HG02943 (cell line): ENCODE results near the gene MMP28.
"Not testable (repeated sequence)": the region's sequence is repeated elsewhere in the genome, so short reads cannot be mapped to it uniquely, and the experiment has no call there.

Experiments
- ATAC-seq: cut with Tn5 transposase; IDR thresholded peaks from one replicate; pipeline ENCODE4 v1.9.1; 2021; ENCODE audit warnings: mild to moderate bottlenecking, low read depth, moderate library complexity; ENCODE audit not compliant: unreplicated experiment

MMP28 gene

DNA sequence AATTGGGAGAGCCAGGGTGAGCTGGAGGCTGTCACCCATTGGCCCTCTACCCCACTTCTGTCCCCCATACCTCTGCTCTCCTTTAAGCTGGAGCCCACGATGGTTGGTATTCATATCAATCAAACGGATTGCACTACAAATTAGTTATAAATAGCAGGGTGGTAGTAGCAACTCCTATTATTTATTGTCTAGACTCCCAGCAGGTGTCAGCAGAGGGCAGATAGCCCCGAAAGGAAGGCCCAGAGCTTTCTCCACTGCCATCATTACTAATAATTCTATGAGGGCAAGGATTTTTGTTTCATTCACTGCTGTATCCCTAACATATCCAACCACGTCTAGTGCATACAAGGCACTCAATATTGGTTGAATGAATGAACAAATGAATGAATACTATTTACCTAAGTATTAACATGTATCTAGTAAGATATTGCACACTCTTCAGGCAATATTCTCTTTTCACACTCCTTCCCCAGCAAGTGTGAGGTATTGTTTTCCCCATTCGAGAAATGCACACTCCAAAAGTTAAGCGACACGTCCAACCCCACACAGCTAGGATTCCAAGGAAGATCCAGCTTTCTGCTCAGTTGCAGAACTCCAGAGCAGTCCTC is 28.4 kb downstream of the MMP28 start:
- no peak for ATAC-seq

DNA sequence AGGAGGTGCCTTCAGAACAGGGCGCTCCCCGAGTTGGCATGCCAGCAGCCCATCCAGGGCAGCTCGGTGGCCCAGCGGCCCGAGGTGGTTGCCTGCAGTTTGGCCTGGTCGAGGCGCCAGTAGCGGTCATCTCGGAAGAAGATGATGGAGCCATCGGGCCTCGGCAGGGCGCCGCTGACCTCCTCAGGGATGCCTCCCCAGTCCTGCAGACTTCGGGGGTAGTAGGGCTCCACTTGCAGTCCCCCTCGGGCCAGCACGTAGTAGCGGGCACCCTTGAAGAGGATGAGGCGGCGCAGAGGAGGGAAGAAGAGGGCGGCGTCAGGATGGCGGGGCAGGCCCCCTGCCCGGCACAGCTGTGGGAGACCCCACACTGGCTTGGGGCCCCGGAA is 29.0 kb downstream of the MMP28 start:
- ATAC-seq: no peak

- no peak for ATAC-seq
Measured at GRCh38 chr17:35765756-35766488, 29.5 kb downstream of the MMP28 start.

DNA sequence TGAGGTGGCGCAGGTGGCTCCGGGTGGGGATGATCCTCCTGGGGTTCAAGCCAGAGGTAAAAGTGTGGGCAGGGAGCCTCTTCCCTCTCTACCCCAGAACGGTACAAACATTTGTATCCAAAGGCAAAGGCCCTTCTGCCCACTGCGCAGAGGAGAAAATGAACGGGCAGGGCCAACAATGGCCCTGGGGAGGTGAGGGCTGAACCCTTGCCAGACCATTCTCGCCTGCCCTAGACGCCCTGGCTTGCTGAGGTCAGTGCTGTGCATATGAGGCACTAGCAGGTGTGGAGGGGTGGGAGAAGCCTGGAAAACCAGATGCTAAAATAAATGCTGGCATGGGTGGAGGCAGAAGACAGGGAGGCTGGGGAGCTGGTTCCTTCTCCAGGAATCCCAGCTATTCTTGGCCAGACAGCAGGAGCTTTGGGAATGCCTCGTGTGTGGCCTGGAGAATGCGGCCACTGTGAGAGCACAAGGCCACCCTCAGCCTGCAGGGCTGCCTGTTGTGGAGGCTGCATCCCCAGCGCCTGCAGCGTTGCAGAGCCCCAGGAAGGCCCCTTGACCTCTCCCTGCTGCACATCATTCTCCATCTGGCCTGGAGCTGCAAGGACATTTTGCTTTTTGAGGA is 30.2 kb downstream of the MMP28 start:
- no peak for ATAC-seq

DNA sequence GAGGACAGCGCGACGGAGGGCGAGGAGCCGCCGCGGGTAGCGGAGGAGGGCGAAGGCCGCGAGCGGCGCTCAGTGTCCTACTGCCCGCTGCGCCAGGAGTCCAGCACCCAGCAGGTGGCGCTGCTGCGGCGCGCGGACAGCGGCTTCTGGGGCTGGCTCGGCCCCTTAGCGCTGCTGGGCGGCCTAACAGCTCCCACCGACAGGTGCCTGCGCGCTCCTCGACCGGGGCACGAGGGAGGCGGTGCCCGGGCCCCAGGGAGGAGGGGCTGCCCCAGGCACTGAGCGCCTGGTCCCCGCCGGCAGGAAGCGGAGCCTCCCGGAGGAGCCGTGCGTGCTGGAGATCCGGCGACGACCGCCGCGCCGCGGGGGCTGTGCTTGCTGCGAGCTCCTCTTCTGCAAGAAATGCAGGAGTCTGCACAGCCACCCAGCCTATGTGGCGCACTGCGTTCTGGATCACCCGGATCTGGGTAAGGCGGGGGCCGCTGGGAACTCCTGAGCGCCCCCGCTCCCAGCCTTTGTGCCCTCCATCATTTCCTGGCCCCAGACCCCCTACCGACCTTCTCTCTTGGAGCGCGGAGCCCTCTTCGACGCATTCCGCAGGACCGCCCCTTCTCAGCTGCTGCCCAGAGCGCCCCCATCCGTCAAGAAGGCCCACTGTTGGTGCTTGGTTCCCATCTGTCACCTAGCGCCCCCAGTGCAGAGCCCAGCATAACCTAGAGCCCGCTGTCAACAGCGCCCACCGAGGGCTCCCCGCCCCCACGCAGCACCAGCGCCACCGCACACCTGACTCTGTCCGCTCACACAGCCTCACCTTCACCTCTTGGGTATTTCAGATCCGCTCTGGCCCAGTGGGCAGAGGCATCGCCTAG is 31.1 kb downstream of the MMP28 start:
- ATAC-seq: peak; percentile 74

DNA sequence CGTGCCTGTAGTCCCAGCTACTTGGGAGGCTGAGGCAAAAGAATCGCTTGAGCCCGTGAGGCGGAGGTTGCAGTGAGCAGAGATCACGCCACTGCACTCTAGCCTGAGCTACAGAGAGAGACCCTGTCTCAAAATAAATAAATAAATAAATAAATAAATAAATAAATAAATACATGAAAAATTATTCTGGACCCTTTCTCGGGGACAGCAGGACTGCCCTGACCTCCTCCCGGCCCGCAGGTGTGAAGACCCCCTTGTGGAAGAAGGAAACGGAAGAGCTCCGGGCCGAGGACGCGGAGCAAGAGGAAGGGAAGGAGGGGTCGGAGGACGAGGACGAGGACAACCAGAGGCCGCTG is 31.7 kb downstream of the MMP28 start:
- no peak for ATAC-seq

- no peak for ATAC-seq
Measured at GRCh38 chr17:35761601-35762000, 33.8 kb downstream of the MMP28 start.

- no peak for ATAC-seq
Measured at GRCh38 chr17:35760587-35760986, 34.9 kb downstream of the MMP28 start, which contains the start of gene C17orf50. TSS of gene C17orf50 (plus strand) at chr17:35760887. CDS start at chr17:35760942, 55 bp downstream.

DNA sequence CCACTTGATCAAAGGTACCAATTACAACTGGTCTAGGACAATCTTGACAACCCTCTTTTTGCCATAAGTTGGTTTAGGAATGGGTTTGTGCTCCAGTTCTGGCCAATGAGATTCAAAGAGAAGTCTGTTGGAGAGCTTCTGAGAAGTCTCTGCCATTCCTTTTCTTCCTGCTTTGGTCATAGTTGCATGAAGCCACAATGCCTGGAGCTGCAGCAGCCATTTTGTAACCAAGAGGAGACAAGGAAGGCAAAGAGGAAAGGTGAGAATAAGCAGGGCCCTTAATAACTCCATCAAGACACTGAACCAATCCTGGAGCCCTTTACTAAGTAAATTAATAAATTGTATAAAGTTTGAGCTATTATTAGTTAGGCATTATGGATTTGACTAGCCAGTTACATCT is 38.2 kb downstream of the MMP28 start:
- ATAC-seq: no peak

DNA sequence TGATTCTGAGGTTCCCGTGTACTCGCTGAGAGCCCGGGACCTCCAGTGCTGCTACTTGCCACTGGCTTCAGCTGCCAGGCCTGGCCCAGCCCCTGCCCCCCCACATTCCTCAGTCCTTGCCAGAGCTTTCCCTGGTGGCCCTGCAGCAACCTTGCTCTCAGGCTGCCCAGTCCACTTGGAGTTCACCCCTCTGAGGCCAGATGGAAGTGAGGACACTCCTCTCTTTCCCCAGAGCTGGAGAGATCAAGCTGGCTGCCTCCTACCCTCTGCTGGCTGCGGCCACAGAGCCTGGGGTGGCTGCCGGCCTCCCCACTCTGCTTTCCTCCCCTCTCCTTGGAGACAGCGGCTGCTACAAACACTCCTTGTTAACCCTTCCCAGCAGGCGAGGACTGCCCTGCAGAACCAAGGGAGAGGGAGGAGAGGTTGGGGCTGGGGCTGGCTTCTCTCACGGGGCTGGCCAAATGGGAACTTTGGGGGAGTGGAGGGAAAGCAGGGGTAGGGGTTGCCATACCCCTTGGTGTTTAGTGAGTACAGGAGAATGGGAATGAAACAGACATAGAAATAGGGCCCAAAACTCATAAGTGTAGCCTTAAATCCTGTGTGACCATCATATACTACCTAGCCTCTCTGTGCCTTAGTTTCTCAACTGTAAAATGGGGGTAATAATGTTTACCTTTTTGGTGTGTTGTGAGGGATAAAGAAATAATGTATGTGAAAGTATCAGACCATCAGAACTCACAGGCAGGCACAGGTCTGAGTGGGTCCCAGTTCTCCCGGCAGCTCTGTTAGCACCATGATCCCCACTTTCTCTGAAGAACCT is 42.3 kb downstream of the MMP28 start, which contains the start of gene GAS2L2:
TSS of gene GAS2L2 (minus strand) at position 295 of the 820 bp plus-strand sequence. CDS start 389 bp downstream, outside the sequence.
- ATAC-seq: no peak

DNA sequence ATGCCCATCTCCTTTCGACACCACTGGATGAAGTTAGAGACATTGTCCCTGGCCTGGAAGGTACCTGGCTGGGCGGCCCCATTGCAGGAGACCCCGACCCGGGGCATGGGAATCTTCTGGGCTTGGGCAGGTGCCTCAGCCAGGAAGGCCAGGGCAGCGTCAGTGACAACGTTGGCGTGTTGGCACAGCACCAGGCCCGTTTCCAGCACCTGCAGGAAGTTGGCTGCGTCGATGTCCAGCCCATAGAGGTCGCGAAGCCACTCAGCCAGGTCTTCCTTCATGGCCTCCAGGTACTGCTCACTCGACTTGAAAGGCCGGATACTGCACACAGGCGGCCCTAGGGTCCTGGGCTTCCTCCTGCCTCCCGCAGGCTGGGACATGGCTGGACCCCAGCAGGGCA is 43.0 kb downstream of the MMP28 start:
- no peak for ATAC-seq

- ATAC-seq: not testable (repeated sequence)
Measured at GRCh38 chr17:35751541-35751940, 43.9 kb downstream of the MMP28 start.

DNA sequence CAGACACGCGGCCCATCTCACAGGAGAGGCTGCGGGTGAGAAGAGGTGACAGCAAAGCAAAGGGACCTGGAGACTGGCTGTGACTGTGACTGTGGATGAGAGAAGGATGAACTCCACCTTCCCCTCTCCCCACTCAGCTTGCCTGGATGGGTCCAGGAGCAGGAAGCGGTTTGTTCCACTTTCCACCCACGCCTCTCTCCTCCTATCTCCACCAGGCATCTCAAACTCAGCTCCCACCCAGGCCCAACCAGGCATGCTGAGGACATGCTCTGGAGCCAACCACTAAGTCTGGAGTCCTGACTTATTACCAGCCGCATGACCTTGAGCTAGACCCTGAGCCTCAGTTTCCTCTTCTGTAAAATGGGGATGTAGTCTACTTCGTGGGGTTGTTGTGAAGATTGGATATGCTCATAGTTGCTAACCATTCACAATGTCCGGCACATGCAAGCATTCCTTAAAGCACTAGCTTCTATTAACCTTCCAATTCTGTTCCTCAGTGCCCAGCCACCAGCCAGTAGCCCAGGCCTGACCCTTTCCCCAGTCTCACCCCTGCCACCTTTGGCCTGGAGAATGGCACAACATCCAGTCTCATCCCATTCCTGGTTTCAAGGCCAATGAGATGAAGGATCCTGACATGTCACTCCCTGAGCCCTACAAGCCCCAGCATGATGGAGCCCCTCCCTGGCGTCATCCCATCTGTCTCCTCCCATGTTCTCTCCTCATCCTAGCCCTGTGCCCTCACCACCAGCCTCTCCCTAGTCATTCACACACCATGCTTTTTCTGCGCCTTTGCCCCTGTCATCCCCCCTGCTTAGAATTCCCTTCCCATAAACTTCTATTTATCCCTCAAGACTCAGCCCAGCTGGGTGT is 44.7 kb downstream of the MMP28 start:
- ATAC-seq: no peak

- no peak for ATAC-seq
Measured at GRCh38 chr17:35749560-35750412, 45.7 kb downstream of the MMP28 start.

GRCh38 chr17:35748979-35749378 is 46.5 kb downstream of the MMP28 start:
- ATAC-seq: no peak

GRCh38 chr17:35748341-35748841 is 47.0 kb downstream of the MMP28 start:
- no peak for ATAC-seq

GRCh38 chr17:35747540-35748017 is 47.9 kb downstream of the MMP28 start:
- ATAC-seq: no peak
